Measurements from ENCODE around the gene POLDIP3.
A peak's percentile ranks its signal among the peaks of the same experiment; 100 is the strongest.

Gene POLDIP3

GRCh38 chr22:42642806-42643633, 28.3 kb upstream of the POLDIP3 start:
- DNase-seq (ENCODE audit: low read depth): no peak

- no peak for DNase-seq (ENCODE audit: low read depth)
Observed at GRCh38 chr22:42641801-42642413, 27.2 kb upstream of the POLDIP3 start.

- DNase-seq (ENCODE audit: low read depth): no peak
Observed at GRCh38 chr22:42639541-42640241, 25.0 kb upstream of the POLDIP3 start.

GRCh38 chr22:42637555-42637954, 22.9 kb upstream of the POLDIP3 start:
- DNase-seq (ENCODE audit: low read depth): no peak

- no peak for DNase-seq (ENCODE audit: low read depth)
Observed at GRCh38 chr22:42636506-42636905, 21.8 kb upstream of the POLDIP3 start.

- peak; percentile 92 for DNase-seq (ENCODE audit: low read depth)
Observed at GRCh38 chr22:42635531-42635930, 20.8 kb upstream of the POLDIP3 start.

- no peak for DNase-seq (ENCODE audit: low read depth)
Observed at GRCh38 chr22:42633013-42633412, 18.3 kb upstream of the POLDIP3 start.

GRCh38 chr22:42632096-42632495, 17.4 kb upstream of the POLDIP3 start:
- DNase-seq (ENCODE audit: low read depth): peak; percentile 52

GRCh38 chr22:42630901-42631602, 16.4 kb upstream of the POLDIP3 start:
- DNase-seq (ENCODE audit: low read depth): no peak

GRCh38 chr22:42630211-42630610, 15.5 kb upstream of the POLDIP3 start:
- no peak for DNase-seq (ENCODE audit: low read depth)

GRCh38 chr22:42627981-42628380, 13.3 kb upstream of the POLDIP3 start:
- DNase-seq (ENCODE audit: low read depth): no peak

- no peak for DNase-seq (ENCODE audit: low read depth)
Observed at GRCh38 chr22:42626951-42627625, 12.4 kb upstream of the POLDIP3 start.

- DNase-seq (ENCODE audit: low read depth): no peak
Observed at GRCh38 chr22:42626431-42626830, 11.7 kb upstream of the POLDIP3 start.

GRCh38 chr22:42625416-42625815, 10.7 kb upstream of the POLDIP3 start:
- DNase-seq (ENCODE audit: low read depth): no peak

GRCh38 chr22:42624551-42625106, 9.9 kb upstream of the POLDIP3 start:
- no peak for DNase-seq (ENCODE audit: low read depth)

GRCh38 chr22:42623756-42624441, 9.2 kb upstream of the POLDIP3 start:
- no peak for DNase-seq (ENCODE audit: low read depth)

GRCh38 chr22:42623301-42623751, 8.6 kb upstream of the POLDIP3 start:
- DNase-seq (ENCODE audit: low read depth): no peak

- no peak for DNase-seq (ENCODE audit: low read depth)
Observed at GRCh38 chr22:42622061-42622710, 7.5 kb upstream of the POLDIP3 start.

GRCh38 chr22:42621505-42622002, 6.9 kb upstream of the POLDIP3 start:
- peak; percentile 73 for DNase-seq (ENCODE audit: low read depth)

GRCh38 chr22:42620084-42620483, 5.4 kb upstream of the POLDIP3 start:
- DNase-seq (ENCODE audit: low read depth): no peak
